ENCODE data around the gene SYNDIG1. TPM values are rescaled to one million over a fixed set of nuclear protein-coding genes. Genes with fewer than 3 reads are reported as not detected.

Gene SYNDIG1
- total RNA-seq, 1 experiment from 2014 or later, result 5.4 TPM

- Histone ChIP-seq H3K9ac (ENCODE audit: extremely low read depth, insufficient read length, low read length) (no peak overlapping the region), H3K56ac (ENCODE audit: insufficient read length, low read depth, low read length) (no peak overlapping the region), H2AFZ (ENCODE audit: low read length) (no peak overlapping the region), H2BK12ac (ENCODE audit: insufficient read length, low read depth, low read length) (no peak overlapping the region), H2BK5ac (ENCODE audit: insufficient read length, low read length) (no peak overlapping the region), H3K14ac (ENCODE audit: insufficient read depth, low read length) (no peak overlapping the region), H4K8ac (replicated peaks; ENCODE audit: insufficient read length, low read depth, low read length) (no peak overlapping the region), H4K5ac (ENCODE audit: insufficient read length, low read depth, low read length) (no peak overlapping the region), H3K9me3 (ENCODE audit: control insufficient read depth, low read depth, low read length) (no peaks in the 10 kb centered on the region), H3K4me2 (ENCODE audit: insufficient read depth, insufficient read length, low read length) (no peak overlapping the region), H2BK15ac (ENCODE audit: low read depth, low read length) (no peak overlapping the region), H3K23me2 (ENCODE audit: insufficient read length, low read depth, low read length, poor library complexity, severe bottlenecking) (no peaks in the 10 kb centered on the region), H3T11ph (ENCODE audit: low read length) (no peak overlapping the region), H3K4me1 (ENCODE audit: insufficient read depth, low read length) (no peaks in the 10 kb centered on the region), H2AK5ac (ENCODE audit: insufficient read length, low read length) (no peak overlapping the region), H3K18ac (ENCODE audit: insufficient read length, low read depth, low read length) (no peak overlapping the region), H3K79me2 (ENCODE audit: insufficient read depth, low read length) (no peaks in the 10 kb centered on the region), H3K23ac (ENCODE audit: insufficient read length, low read depth, low read length) (no peak overlapping the region), H4K20me1 (ENCODE audit: control insufficient read depth, insufficient read depth, insufficient read length) (no peaks in the 10 kb centered on the region), H3K27ac (ENCODE audit: insufficient read length, low read depth, low read length) (no peak overlapping the region), H2BK120ac (ENCODE audit: low read depth, low read length, poor library complexity, severe bottlenecking) (no peak overlapping the region), H3K79me1 (ENCODE audit: insufficient read depth, low read depth, low read length, poor library complexity, severe bottlenecking) (no peaks in the 10 kb centered on the region), H4K91ac (ENCODE audit: insufficient read length, low read depth, low read length) (no peak overlapping the region), H3K4ac (ENCODE audit: low read depth, low read length) (no peak overlapping the region), H2BK20ac (ENCODE audit: low read depth, low read length, poor library complexity, severe bottlenecking) (no peak overlapping the region), H3K27me3 (ENCODE audit: insufficient read depth, low read length) (no peaks in the 10 kb centered on the region)
- Mint-ChIP-seq H3K9me3 (peaks cover 0 to 3% of the 10 kb centered on the region in 2 experiments; a peak in 1 of 5 replicates), H3K27ac (no peak overlapping the region), H3K4me3 (no peak overlapping the region), H3K36me3 (ENCODE audit: insufficient read depth in 1 of 3, low read depth in 3 of 3) (peaks cover 0 to 9% (median 0%) of the 10 kb centered on the region in 3 experiments; a peak in 3 of 7 replicates), H3K27me3 (ENCODE audit: low read depth) (no peaks in the 10 kb centered on the region), H3K4me1 (peaks cover 0 to 6% of the 10 kb centered on the region in 2 experiments; a peak in 2 of 4 replicates)
- no peak for TF ChIP-seq CTCF (conservative IDR thresholded peaks at IDR 0.05)
- DNase-seq, result no peak
- WGBS (ENCODE audit: extremely low coverage, insufficient read length, low lambda C conversion rate), result no CpG with 5 or more reads among the region's 1 CpG
Measured at GRCh38 chr20:24618739-24619138, 149.3 kb downstream of the SYNDIG1 start.
